PC-3 (cell line): Measurements from ENCODE around the gene ZNF763. TPM values are rescaled to one million over a fixed set of nuclear protein-coding genes. Genes with fewer than 3 reads are reported as not detected.
A peak's percentile ranks its signal among the peaks of the same experiment; 100 is the strongest.
"Not testable (repeated sequence)": the region's sequence is repeated elsewhere in the genome, so short reads cannot be mapped to it uniquely, and the experiment has no call there.

Source experiments
- ATAC-seq: fragments of 200-7000 bp; cut with Tn5 transposase; 2 replicates; pipeline ENCODE4 v1.9.1; 2020; ENCODE audit warnings: mild to moderate bottlenecking, moderate library complexity
- BruUV-seq: library from RNA; stranded (reverse); fragments of 400-500 nt; replicated peaks from 2 replicates; lab custom pipeline; 2021; lab: Mats Ljungman, UMichigan
- CTCF ChIA-PET: fragments of 300-600 bp; sonication (Branson Sonifier 250); formaldehyde crosslinking; loops from one replicate; lab custom pipeline; 2022; ENCODE audit warnings: antibody characterized with exemption; lab: Charles Lee
- POLR2A ChIA-PET: fragments of 300-600 bp; sonication (Branson Sonifier 250); formaldehyde crosslinking; loops from one replicate; lab custom pipeline; 2022; ENCODE audit warnings: antibody characterized with exemption; ENCODE audit not compliant: unreplicated experiment; lab: Charles Lee
- DNase-seq: peaks from one replicate; pipeline ENCODE4 v3.0.0-alpha.2; 2015
- H2AFZ ChIP-seq: fragments of 300-600 bp; sonication (generic); 2 replicates; pipeline ENCODE4 v1.6.0; 2016; ENCODE audit warnings: antibody characterized with exemption, low read length
- H3F3A ChIP-seq: fragments of 300-600 bp; sonication (generic); one replicate; pipeline ENCODE4 v1.6.0; 2017; ENCODE audit warnings: antibody characterized with exemption, low read length, control low read depth, mild to moderate bottlenecking; ENCODE audit not compliant: unreplicated experiment
- H3K27ac ChIP-seq: fragments of 300-600 bp; sonication (generic); 2 replicates; pipeline ENCODE4 v1.5.1; 2016; ENCODE audit warnings: mild to moderate bottlenecking, low read length
- H3K27me3 ChIP-seq: fragments of 300-600 bp; sonication (generic); 2 replicates; pipeline ENCODE4 v1.6.1; 2016; ENCODE audit warnings: low read length, mixed read lengths
- H3K36me3 ChIP-seq: fragments of 300-600 bp; sonication (generic); 2 replicates; pipeline ENCODE4 v1.6.1; 2016; ENCODE audit warnings: low read depth, mixed run types, low read length, mixed read lengths
- H3K4me1 ChIP-seq: fragments of 300-600 bp; sonication (generic); 2 replicates; pipeline ENCODE4 v1.5.1; 2016; ENCODE audit warnings: low read length; ENCODE audit not compliant: insufficient read depth
- H3K4me2 ChIP-seq: fragments of 300-600 bp; sonication (generic); 2 replicates; pipeline ENCODE4 v1.6.0; 2016; ENCODE audit warnings: low read length
- H3K4me3 ChIP-seq: fragments of 300-600 bp; sonication (generic); 2 replicates; pipeline ENCODE4 v1.5.1; 2016; ENCODE audit warnings: mild to moderate bottlenecking, low read length, mixed read lengths
- H3K79me2 ChIP-seq: fragments of 300-600 bp; sonication (generic); 2 replicates; pipeline ENCODE4 v1.6.1; 2017; ENCODE audit warnings: low read length, mixed read lengths
- H3K9ac ChIP-seq: fragments of 300-600 bp; sonication (generic); 2 replicates; pipeline ENCODE4 v1.6.0; 2016; ENCODE audit warnings: mild to moderate bottlenecking, low read length
- H3K9me2 ChIP-seq: fragments of 300-600 bp; sonication (generic); replicated peaks from 2 replicates; pipeline ENCODE4 v1.6.1; 2016; ENCODE audit warnings: mixed run types, low read length, mixed read lengths
- H3K9me3 ChIP-seq: fragments of 300-600 bp; sonication (generic); 2 replicates; pipeline ENCODE4 v1.6.1; 2016; ENCODE audit warnings: low read length, mixed read lengths
- H4K20me1 ChIP-seq: fragments of 300-600 bp; sonication (generic); 2 replicates; pipeline ENCODE4 v1.6.1; 2016; ENCODE audit warnings: low read length, mixed read lengths
- CTCF ChIP-seq: fragments of 300-600 bp; sonication (generic); conservative IDR thresholded peaks from 2 replicates; pipeline ENCODE4 v1.5.1; 2017; ENCODE audit warnings: antibody characterized with exemption, low read depth, mild to moderate bottlenecking, low read length
- EZH2 ChIP-seq: fragments of 300-600 bp; sonication (generic); IDR thresholded peaks from one replicate; pipeline ENCODE4 v1.6.1; 2017; ENCODE audit warnings: antibody characterized with exemption, mild to moderate bottlenecking, low read length; ENCODE audit not compliant: unreplicated experiment
- EZH2phosphoT487 ChIP-seq: fragments of 300-600 bp; sonication (generic); IDR thresholded peaks from 2 replicates; pipeline ENCODE4 v1.6.1; 2018; ENCODE audit warnings: mild to moderate bottlenecking, antibody characterized with exemption, low read length, borderline replicate concordance
- intact Hi-C: fragments of 100-400 bp; cut with micrococcal nuclease; formaldehyde crosslinking; loops from 2 replicates; pipeline ENCODE4 v1.9.0; 2023
- total RNA-seq: library from RNA; depleted of rRNA; stranded (reverse); fragments of >200 nt; gene quantifications from 2 replicates; pipeline ENCODE4 v1.2.3, GENCODE V29; 2014

Gene ZNF763
- total RNA-seq, 1 experiment from 2014 or later: 0.33 TPM

- POLR2A ChIA-PET: no interaction called here
- Histone ChIP-seq H3K27ac (no peak overlapping the region), H3K4me3 (peak overlapping the region; percentile 10; the same call in 1 of the 2 replicates), H3K9me3 (peaks cover 95% of the 10 kb centered on the region), H3K9me2 (no peaks in the 10 kb centered on the region), H3F3A (no peaks in the 10 kb centered on the region), H3K9ac (no peak overlapping the region), H2AFZ (no peak overlapping the region), H3K36me3 (peaks cover 94% of the 10 kb centered on the region), H4K20me1 (no peaks in the 10 kb centered on the region), H3K79me2 (peaks cover 3% of the 10 kb centered on the region; the same call in 1 of the 2 replicates), H3K27me3 (no peaks in the 10 kb centered on the region), H3K4me1 (no peaks in the 10 kb centered on the region), H3K4me2 (no peak overlapping the region)
- TF ChIP-seq CTCF (no peak), EZH2phosphoT487 (no peak), EZH2 (no peak)
- ATAC-seq (no peak), DNase-seq (no peak)
- BruUV-seq: no TSS peak
- intact Hi-C loops: no loop called here
- CTCF ChIA-PET: no interaction called here
These were observed 16.2 kb upstream of the ZNF763 start for GRCh38 chr19:11948646-11949045.

GRCh38 chr19:11949201-11949600, 15.6 kb upstream of the ZNF763 start:
- H3K27me3 ChIP-seq: no peaks in the 10 kb centered on the region
- no peaks in the 10 kb centered on the region for H3K9me2 ChIP-seq
- no peaks in the 10 kb centered on the region for H3F3A ChIP-seq
- intact Hi-C loops: no loop called here
- no peak overlapping the region for H3K27ac ChIP-seq
- DNase-seq (no peak), ATAC-seq (no peak)
- H3K9ac ChIP-seq: no peak overlapping the region
- H3K9me3 ChIP-seq: peaks cover 95% of the 10 kb centered on the region
- H3K4me1 ChIP-seq: no peaks in the 10 kb centered on the region
- H2AFZ ChIP-seq: no peak overlapping the region
- ChIA-PET CTCF (no interaction called here), POLR2A (no interaction called here)
- TSS peak; percentile 2 for BruUV-seq
- no peaks in the 10 kb centered on the region for H4K20me1 ChIP-seq
- TF ChIP-seq EZH2: no peak
- no peak for TF ChIP-seq CTCF
- TF ChIP-seq EZH2phosphoT487: no peak
- H3K36me3 ChIP-seq: peaks cover 88% of the 10 kb centered on the region
- H3K4me3 ChIP-seq: peak overlapping the region; percentile 10; the same call in 1 of the 2 replicates
- no peak overlapping the region for H3K4me2 ChIP-seq
- H3K79me2 ChIP-seq: no peaks in the 10 kb centered on the region; the same call in 1 of the 2 replicates

- H3K27me3 ChIP-seq, intact Hi-C loops, H3F3A ChIP-seq, POLR2A ChIA-PET, H3K9ac ChIP-seq, DNase-seq, H3K4me1 ChIP-seq, H3K9me2 ChIP-seq, H3K27ac ChIP-seq, H3K79me2 ChIP-seq, H3K4me2 ChIP-seq, ATAC-seq, BruUV-seq, H4K20me1 ChIP-seq, H2AFZ ChIP-seq, CTCF ChIA-PET: not testable (repeated sequence)
- peaks cover 84% of the 10 kb centered on the region for H3K36me3 ChIP-seq
- H3K4me3 ChIP-seq: peak overlapping the region; percentile 10; the same call in 1 of the 2 replicates
- peaks cover 93% of the 10 kb centered on the region for H3K9me3 ChIP-seq
These were observed 15.2 kb upstream of the ZNF763 start for GRCh38 chr19:11949614-11950080.
